Parathyroid adenoma (tissue), 2 donors: Measurements from ENCODE around the gene PTPRZ1.

Experiments
- H2AFZ ChIP-seq: fragments of 300-600 bp; sonication (generic); one replicate; pipeline ENCODE4 v1.7.0; 2017; ENCODE audit warnings: antibody characterized with exemption, mild to moderate bottlenecking
- H3K27ac ChIP-seq: fragments of 300-600 bp; sonication (generic); one replicate; pipeline ENCODE4 v1.7.0; 2017
- H3K27me3 ChIP-seq: fragments of 300-600 bp; sonication (generic); one replicate; pipeline ENCODE4 v1.7.0; 2017; ENCODE audit warnings: low read length; ENCODE audit not compliant: control insufficient read depth, insufficient read depth
- H3K36me3 ChIP-seq: fragments of 300-600 bp; sonication (generic); one replicate; pipeline ENCODE4 v1.7.0; 2017; ENCODE audit warnings: low read length; ENCODE audit not compliant: control insufficient read depth, insufficient read depth
- H3K4me1 ChIP-seq: fragments of 300-600 bp; sonication (generic); one replicate; pipeline ENCODE4 v1.7.0; 2017; ENCODE audit warnings: control low read depth
- H3K4me2 ChIP-seq: fragments of 300-600 bp; sonication (generic); one replicate; pipeline ENCODE4 v1.7.0; 2017; ENCODE audit warnings: low read length
- H3K4me3 ChIP-seq: fragments of 300-600 bp; sonication (generic); one replicate; pipeline ENCODE4 v1.7.0; 2017; ENCODE audit warnings: low read depth, low read length
- H3K79me2 ChIP-seq: fragments of 300-600 bp; sonication (generic); one replicate; pipeline ENCODE4 v1.7.0; 2017; ENCODE audit warnings: control low read depth
- H3K9ac ChIP-seq: fragments of 300-600 bp; sonication (generic); one replicate; pipeline ENCODE4 v1.7.0; 2017; ENCODE audit warnings: mild to moderate bottlenecking
- H3K9me3 ChIP-seq: fragments of 300-600 bp; sonication (generic); one replicate; pipeline ENCODE4 v1.7.0; 2017; ENCODE audit warnings: low read length; ENCODE audit not compliant: control insufficient read depth
- CTCF ChIP-seq: fragments of 300-600 bp; sonication (generic); IDR thresholded peaks from one replicate; pipeline ENCODE4 v1.7.0; 2017; ENCODE audit warnings: antibody characterized with exemption, mild to moderate bottlenecking
- donor health status: primary hyperparathyroidism.

Gene PTPRZ1

GRCh38 chr7:121924269-121925186, 51.6 kb downstream of the PTPRZ1 start:
- no peak overlapping the region for H3K4me2 ChIP-seq
- H3K9me3 ChIP-seq = no peaks in the 10 kb centered on the region
- no peaks in the 10 kb centered on the region for H3K79me2 ChIP-seq
- H3K4me3 ChIP-seq = no peak overlapping the region
- H3K9ac ChIP-seq = no peak overlapping the region
- no peaks in the 10 kb centered on the region for H3K4me1 ChIP-seq
- no peak overlapping the region for H3K27ac ChIP-seq
- H3K36me3 ChIP-seq = no peaks in the 10 kb centered on the region
- no peaks in the 10 kb centered on the region for H3K27me3 ChIP-seq
- TF ChIP-seq CTCF = no peak
- no peak overlapping the region for H2AFZ ChIP-seq

GRCh38 chr7:121931149-121931902, 58.4 kb downstream of the PTPRZ1 start:
- H3K36me3 ChIP-seq = no peaks in the 10 kb centered on the region
- no peak overlapping the region for H2AFZ ChIP-seq
- no peak for TF ChIP-seq CTCF
- no peak overlapping the region for H3K4me3 ChIP-seq
- H3K4me2 ChIP-seq = no peak overlapping the region
- H3K9ac ChIP-seq = no peak overlapping the region
- no peaks in the 10 kb centered on the region for H3K27me3 ChIP-seq
- no peaks in the 10 kb centered on the region for H3K4me1 ChIP-seq
- H3K79me2 ChIP-seq = no peaks in the 10 kb centered on the region
- H3K9me3 ChIP-seq = no peaks in the 10 kb centered on the region
- H3K27ac ChIP-seq = no peak overlapping the region

- H3K27me3 ChIP-seq = no peaks in the 10 kb centered on the region
- H3K4me2 ChIP-seq = no peak overlapping the region
- no peak overlapping the region for H3K27ac ChIP-seq
- H3K4me3 ChIP-seq = no peak overlapping the region
- H3K36me3 ChIP-seq = no peaks in the 10 kb centered on the region
- no peaks in the 10 kb centered on the region for H3K9me3 ChIP-seq
- H3K4me1 ChIP-seq = no peaks in the 10 kb centered on the region
- no peak overlapping the region for H3K9ac ChIP-seq
- H2AFZ ChIP-seq = no peak overlapping the region
- no peaks in the 10 kb centered on the region for H3K79me2 ChIP-seq
- no peak for TF ChIP-seq CTCF
Observed at GRCh38 chr7:121932768-121933167, 59.8 kb downstream of the PTPRZ1 start.

- Histone ChIP-seq H3K4me2 (no peak overlapping the region), H3K4me1 (no peaks in the 10 kb centered on the region), H3K9me3 (no peaks in the 10 kb centered on the region), H3K4me3 (no peak overlapping the region), H3K79me2 (no peaks in the 10 kb centered on the region), H2AFZ (no peak overlapping the region), H3K36me3 (no peaks in the 10 kb centered on the region), H3K27me3 (no peaks in the 10 kb centered on the region), H3K27ac (no peak overlapping the region), H3K9ac (no peak overlapping the region)
- TF ChIP-seq CTCF = no peak
Observed at GRCh38 chr7:121936951-121937623, 64.1 kb downstream of the PTPRZ1 start.
